Right lung (tissue), 10 donors: ENCODE data around the gene SPATA19. TPM values are rescaled to one million over a fixed set of nuclear protein-coding genes. Genes with fewer than 3 reads are reported as not detected.
"Not testable (repeated sequence)": the region's sequence is repeated elsewhere in the genome, so short reads cannot be mapped to it uniquely, and the experiment has no call there.

Source experiments
- DNase-seq, 2 donors: peaks; one replicate each; pipeline ENCODE4 v3.0.0-alpha.2; 2013
- long read RNA-seq, 8 donors: transcript quantifications; one replicate each; lab custom pipeline, GENCODE V29; 2026
- polyA plus RNA-seq, 5 donors: library from polyadenylated mRNA; unstranded; fragments of 120-200 nt; gene quantifications; one replicate each; pipeline versions ENCODE4 v1.2.1 to v1.2.3, GENCODE V29; 2013; ENCODE audit warnings: inconsistent platforms in 1 of 5, low replicate concordance in 1 of 5; ENCODE audit not compliant: insufficient read length in 5 of 5, insufficient read depth in 1 of 5

The SPATA19 gene, protein sequence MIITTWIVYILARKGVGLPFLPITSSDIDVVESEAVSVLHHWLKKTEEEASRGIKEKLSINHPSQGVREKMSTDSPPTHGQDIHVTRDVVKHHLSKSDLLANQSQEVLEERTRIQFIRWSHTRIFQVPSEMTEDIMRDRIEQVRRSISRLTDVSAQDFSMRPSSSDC
- polyA plus RNA-seq, result not detected
- long read RNA-seq, donor 1, result 0 reads
- long read RNA-seq, donor 2, result 0 reads
- long read RNA-seq, donor 3, result 0 reads
- long read RNA-seq, donor 4, result 0 reads
- long read RNA-seq, donor 5, result 0 reads
- long read RNA-seq, donor 6, result 0 reads
- long read RNA-seq, donor 7, result 0 reads
- long read RNA-seq, donor 8, result 0 reads

GRCh38 chr11:133845413-133845812 is at the start of gene SPATA19:
Gene SPATA19, minus strand, starts transcription at chr11:133845513. Its CDS starts 67 bp downstream, at chr11:133845446.
- no peak for DNase-seq

GRCh38 chr11:133895061-133895479 is 49.8 kb upstream of the SPATA19 start:
- peak in 1 of 2 donors; percentile 4 for DNase-seq

DNA sequence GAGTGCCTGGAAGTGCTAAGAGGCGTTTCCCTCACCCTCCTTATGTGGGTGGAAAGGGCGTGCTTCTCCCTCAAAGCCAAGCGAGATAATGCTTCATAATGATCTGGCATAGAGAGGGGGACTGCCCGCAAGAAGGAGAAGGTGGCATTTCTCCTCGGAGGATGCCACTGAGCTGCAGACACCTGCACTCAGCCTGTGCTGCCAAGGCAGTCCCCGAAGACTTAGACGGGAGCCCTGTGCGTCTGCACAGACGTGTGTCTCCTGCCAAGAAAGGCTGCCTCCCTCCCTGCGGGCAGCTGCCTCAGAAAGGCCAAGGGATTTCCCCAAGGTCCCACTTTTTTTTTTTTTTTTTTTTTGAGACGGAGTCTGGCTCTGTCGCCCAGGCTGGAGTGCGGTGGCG is 48.1 kb upstream of the SPATA19 start:
- no peak for DNase-seq

GRCh38 chr11:133892584-133893380 is 47.5 kb upstream of the SPATA19 start:
- no peak for DNase-seq

DNA sequence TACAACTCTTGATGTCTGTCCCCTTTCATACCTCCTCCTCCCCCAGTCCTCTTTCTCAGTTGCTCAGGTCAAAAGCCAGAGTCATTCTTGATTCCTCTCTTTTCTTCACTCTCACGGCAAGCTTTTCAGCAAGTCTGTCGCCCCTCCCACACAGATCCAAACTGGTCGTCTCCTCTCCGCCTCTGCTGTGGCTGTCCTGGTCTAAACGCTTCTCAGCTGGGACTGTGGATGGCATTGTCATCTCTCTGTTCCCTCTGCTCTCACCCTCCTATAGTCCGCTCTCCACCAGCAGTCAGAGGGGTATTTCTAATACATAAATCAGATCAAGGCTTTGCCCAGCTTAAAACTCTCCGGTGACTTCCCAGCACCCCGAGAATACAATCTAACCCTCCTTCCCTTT is 46.8 kb upstream of the SPATA19 start:
- no peak for DNase-seq

- DNase-seq, result no peak
Observed at GRCh38 chr11:133889893-133890292, 44.6 kb upstream of the SPATA19 start.

- no peak for DNase-seq
Observed at GRCh38 chr11:133889188-133889587, 43.9 kb upstream of the SPATA19 start.

DNA sequence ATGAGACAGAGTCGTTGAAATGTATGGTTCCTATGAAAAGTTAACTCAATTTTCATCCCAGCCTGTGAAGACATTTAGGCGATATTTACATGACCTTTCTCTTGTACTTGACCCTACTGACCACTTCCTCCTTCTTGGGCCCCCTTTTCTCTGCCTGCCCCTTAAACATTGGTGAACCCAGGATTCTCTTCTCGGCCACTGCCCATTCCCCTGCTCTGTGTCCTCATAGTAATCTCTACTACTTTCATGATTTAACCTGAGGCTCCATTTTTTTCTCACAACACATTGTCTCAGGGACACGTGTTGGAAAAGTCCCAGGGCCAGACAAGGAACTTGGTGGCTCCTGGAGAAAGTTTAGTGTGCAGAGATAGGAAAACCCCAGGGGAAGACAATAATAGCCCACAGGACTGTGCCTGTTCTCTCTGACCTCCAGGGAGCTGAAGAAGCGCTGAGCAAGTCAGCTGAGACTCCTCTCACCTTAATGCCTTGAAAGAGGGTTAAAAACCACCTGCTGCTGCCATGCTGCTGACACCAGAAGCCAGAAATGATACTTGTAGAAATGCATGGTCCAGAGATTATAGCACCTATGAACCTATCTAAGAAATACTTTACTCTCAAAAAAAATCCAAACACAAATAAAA is 42.5 kb upstream of the SPATA19 start:
- DNase-seq, result no peak

GRCh38 chr11:133886029-133886428 is 40.7 kb upstream of the SPATA19 start:
- no peak for DNase-seq

GRCh38 chr11:133872160-133872559 is 26.8 kb upstream of the SPATA19 start:
- DNase-seq, result no peak

DNA sequence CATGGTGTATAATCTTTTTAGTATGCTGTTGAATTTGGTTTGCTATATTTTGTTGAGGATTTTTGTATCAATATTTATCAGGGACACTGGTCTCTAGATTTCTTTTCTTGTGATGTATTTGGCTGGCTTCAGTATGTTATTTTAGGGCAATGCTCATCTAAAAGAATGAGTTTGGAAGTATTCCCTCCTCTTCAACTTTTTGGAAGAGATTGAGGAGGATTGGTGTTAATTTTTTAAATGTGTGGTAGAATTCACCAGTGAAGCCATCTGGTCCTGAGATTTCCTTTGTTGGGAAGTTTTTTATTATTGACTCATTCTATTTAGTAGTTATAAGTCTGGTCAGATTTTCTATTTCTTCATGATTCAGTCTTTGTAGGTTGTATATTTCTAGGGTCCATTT is 22.1 kb upstream of the SPATA19 start:
- DNase-seq, result no peak

DNA sequence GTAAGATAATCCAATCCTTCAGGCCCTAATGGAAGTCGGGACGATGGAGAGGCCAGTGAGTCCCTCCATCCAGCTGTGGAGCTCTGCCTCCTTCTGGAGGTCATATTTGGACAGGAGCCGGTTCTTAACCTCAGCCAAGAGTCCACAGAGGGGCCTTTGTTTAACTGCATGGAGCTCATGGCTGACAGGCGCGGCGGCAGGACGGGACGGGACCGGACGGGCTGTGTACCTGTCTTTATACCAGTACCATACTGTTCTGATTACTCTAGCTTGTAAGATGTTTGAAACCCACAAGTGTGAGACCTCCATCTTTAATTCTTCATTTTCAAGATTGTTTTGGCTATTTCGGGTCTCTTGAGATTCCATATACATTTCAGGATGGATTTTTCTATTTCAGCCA is 20.2 kb upstream of the SPATA19 start:
- no peak for DNase-seq

DNA sequence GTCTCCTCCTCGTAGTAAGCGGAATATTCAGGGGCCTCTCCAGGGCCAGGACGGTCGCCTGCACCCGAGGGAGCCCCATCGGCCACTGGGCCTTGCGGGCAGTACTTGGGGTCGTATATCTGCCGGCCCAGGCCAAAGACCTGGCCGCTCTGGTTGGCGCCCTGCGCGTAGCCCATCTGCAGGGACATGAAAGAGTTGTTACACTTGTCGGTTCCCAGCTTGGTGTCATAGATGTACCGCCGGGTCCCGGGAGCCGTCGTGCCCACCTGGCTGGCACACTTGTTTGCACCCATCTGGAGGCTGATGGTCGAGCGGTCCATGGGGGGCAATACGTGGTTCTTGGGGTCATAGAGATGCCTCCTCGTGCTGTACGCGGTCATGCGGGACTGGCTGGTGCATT is 19.4 kb upstream of the SPATA19 start:
- DNase-seq, result no peak

DNA sequence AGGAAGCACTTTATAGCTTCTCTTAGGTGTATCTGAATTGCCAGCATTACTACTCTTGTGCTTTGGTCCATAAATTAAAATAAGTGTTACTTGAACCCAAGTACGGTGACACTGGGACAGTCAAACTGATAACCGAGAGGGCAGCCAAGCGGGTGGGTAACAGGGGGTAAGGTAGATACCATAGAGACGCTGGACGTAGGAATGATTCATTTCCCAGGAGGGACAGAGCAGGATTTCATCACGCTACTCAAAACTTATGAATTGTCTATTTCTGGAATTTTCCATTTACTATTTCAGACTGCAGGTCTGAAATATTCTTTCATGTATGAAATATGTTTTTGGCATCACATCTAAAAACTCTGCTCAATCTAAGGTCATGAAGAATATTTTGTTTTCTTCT is 14.8 kb upstream of the SPATA19 start:
- DNase-seq, result no peak

DNA sequence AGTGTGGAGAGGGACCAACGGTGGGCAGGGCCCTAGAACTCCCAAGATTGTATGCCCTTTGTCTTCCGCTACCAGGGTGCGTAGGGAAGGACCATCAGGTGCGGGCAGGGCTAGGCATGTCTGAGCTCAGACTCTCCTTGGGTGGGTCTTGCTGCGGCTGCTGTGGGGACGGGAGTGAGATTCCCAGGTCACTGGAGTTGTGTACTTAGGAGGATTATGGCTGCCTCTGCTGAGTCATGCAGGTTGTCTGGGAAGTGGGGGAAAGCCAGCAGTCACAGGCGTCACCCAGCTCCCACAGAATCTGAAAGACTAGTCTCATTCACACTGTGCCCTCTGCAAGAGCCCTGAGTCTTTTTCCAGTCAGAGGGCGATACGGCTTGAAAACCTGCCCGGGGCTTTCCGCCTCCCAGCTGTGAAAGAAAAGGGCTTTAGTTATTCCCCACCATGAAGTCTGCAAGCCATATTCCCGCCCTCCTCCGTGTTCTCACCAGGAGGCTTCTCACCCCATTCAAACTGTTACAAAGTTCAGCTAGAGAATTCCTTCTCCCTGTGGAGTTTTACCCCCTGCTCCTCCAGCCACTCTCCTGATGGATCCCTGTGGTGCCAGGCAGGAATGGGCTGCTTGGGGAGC is 9.1 kb upstream of the SPATA19 start:
- DNase-seq, result not testable (repeated sequence)

- no peak for DNase-seq
Observed at GRCh38 chr11:133844217-133844616, 1.1 kb downstream of the SPATA19 start.

GRCh38 chr11:133843454-133843987 is 1.8 kb downstream of the SPATA19 start:
- no peak for DNase-seq

- DNase-seq, result no peak
Observed at GRCh38 chr11:133842730-133843129, 2.6 kb downstream of the SPATA19 start.

DNA sequence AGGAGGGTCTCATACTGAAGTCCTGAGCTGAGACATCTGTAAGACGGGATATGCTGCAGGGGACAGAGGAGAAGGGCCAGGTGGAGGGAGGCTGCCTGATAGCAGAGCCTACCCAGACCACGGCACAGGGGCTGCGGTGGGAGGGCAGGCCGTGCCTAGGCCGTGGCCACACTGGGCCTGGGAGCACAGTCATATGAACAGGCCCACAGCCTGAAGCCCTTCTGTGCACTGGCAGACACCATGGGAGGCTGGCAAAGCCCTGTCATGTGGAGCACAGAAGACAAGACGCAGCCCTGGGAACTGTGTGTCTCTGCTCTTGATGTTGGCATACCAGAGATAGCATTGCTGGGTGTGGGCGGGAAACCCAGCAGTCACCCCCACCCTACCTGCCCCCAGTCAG is 3.3 kb downstream of the SPATA19 start:
- DNase-seq, result no peak

DNA sequence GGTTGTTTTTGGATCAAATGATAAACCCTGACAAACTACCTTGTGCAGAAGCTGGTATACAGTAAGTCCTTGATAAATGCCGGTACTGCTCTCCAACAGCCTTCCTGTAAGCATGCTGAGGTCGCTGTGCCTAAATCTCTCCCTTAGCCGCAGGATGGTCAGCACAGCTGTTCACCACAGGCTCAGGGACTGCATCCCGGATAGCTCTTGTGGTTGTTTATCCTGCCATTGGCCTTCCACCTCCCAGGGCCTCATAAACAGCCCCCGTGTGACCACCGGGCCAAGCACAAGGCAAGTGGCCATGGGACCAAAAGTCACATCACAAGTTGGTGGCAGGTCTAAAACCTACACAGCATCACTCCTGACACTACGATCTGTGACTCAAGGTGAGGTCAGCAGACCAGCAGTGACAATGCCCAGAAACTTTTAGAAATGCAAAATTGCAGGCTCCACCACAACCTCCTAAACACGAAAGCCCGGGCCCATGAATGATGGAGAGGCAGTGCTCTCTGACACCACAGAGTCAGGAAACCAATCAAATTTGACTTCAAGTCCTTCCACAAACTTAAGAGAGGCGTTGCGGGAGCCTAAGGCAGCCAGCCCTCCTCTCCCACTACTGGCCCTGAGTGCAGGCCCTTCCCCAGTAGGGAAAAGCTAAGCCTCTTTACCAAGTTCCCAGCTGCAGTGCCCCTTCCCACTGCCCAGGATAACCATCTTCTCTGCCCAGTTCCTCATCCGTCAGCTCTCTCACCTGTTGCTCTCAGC is 3.9 kb downstream of the SPATA19 start:
- DNase-seq, result no peak

GRCh38 chr11:133840479-133840941 is 4.8 kb downstream of the SPATA19 start:
- no peak for DNase-seq
